GM21390 (cell line): ENCODE measurements around the gene FGF5.
"Not testable (repeated sequence)": the region's sequence is repeated elsewhere in the genome, so short reads cannot be mapped to it uniquely, and the experiment has no call there.

Experiments used
- ATAC-seq: cut with Tn5 transposase; IDR thresholded peaks from one replicate; pipeline ENCODE4 v1.9.1; 2021; ENCODE audit not compliant: unreplicated experiment

FGF5 gene, protein sequence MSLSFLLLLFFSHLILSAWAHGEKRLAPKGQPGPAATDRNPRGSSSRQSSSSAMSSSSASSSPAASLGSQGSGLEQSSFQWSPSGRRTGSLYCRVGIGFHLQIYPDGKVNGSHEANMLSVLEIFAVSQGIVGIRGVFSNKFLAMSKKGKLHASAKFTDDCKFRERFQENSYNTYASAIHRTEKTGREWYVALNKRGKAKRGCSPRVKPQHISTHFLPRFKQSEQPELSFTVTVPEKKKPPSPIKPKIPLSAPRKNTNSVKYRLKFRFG

DNA sequence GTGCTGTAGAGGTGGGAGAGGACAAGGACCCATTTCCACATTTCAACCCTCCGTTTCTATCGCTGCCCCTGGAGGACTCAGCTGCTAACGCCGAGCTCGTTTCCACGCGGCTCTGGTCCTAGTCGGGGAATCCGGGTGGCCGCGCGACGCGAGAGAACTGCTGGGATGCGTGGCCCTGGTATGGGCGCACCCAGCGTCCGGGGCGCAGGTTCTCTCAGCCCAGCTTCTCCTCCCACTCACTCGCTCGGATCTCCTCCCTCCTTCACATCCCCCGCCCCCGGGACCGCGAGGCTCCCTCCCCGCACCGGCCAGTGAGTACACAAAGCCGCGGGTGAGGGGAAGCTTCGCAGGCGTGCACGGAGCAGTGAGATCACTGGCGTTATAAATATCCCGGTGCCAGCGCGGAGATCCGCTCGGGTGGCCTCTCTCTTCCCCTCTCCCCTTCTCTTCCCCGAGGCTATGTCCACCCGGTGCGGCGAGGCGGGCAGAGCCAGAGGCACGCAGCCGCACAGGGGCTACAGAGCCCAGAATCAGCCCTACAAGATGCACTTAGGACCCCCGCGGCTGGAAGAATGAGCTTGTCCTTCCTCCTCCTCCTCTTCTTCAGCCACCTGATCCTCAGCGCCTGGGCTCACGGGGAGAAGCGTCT, at the start of gene FGF5:
FGF5 (plus strand) TSS at position 412 of the 649 bp plus-strand sequence; CDS start at position 573, 161 bp downstream.
- no peak for ATAC-seq

DNA sequence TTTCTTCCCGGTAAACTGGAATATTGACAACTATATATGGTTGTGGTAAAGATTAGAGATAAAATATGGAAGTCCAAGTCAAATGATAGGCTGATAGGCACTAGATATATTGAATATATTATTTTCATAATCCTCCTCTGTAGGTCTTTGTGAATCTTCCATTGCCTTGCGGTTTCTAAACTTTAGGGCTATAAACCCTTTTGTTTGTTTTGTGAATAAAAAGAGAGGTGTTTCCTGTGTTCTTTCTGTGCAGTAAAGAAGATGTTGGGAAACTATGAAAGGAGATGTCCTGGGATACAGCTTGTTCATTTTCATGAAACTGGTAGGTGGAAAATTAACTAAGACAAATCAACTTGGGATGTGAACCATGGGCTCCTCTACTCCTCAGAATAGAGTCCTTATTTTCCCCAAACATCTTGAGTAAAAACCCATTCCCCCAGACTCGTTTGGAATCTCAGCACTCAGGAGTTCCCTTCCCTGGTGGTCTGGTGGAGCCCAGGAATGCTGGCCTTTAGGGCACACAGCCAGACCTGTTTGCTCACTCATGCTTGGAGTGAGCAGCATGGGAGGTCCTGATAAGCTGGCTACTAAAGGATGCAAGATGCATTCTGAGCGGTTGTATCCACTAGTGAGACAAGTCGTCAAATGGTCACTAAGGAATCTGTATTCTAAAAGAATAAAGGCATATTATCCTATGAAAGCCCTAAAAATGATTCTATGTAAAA, 47.0 kb upstream of the FGF5 start:
- no peak for ATAC-seq

DNA sequence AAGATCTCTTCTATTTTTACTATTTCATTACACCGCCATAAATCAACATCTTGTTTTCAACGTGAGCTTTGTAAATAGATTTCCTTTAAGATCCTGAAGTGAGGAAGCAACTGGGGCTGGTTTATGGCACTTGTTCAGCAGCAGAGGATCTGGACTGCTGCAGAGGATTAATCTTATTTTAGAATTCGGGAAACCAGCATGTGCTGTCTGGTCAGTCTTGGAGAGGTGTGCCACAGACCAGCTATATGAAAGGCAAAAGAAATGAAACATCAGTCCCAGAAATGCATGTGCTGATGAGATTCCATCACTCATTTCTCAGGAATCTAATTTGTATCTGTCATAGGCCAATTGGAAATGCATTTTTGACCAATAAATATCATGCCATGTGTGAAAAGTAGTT, 45.8 kb upstream of the FGF5 start:
- ATAC-seq = no peak

DNA sequence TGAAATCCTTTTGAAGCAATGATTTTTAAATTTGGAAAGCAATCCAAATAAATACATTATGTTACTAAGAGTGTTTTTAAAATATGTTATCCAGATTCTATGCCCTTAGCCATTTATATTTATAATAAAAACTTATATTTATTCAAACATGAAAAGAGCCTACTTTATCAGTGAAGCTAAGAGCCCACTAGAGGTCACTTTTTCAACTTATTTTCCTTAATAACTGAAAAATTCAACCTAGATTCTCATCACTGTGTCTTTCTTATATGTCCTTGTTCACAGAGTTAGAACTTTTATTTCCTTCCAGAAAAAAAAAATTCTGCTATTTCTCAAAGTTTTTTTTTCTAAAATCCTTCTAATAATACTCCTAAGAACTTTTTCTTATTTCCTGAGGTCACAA, 45.3 kb upstream of the FGF5 start:
- no peak for ATAC-seq

DNA sequence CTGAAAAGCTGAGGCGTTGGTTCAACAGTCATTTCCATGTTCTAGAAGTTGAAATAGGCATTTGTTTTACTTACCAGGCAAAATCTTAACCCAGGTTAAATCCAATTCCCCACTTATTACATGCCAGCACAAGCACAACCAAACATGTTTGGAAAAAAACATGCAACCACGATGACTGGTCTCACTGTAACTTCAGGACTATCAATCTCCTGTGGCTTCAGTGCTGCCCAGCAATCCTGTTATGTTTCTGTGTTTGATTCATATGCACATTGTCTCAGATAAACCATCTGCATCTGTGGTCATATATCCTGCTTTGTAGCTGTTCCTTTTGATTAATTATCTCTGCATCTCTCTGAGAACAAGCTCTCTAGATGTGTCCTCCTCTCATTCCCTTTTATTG, 40.9 kb upstream of the FGF5 start:
- no peak for ATAC-seq

DNA sequence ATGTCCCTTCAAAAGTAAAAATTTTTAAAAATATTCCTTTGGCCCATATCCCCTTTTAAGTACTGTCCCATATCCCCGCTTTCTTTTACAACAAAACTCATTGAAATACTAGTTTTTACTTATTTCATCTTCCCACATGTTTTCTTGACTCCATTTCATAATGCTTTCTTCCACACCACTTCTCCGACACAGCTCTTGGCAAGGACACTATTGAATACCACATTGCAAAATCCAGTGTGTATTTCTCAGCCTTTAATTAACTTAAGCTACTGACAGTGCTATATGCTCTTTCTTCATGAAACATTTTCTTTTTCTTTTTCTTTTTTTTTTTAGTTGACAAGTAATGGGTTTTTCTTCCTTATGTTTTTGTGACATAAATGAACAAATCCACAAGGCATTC, 40.4 kb upstream of the FGF5 start:
- no peak for ATAC-seq

DNA sequence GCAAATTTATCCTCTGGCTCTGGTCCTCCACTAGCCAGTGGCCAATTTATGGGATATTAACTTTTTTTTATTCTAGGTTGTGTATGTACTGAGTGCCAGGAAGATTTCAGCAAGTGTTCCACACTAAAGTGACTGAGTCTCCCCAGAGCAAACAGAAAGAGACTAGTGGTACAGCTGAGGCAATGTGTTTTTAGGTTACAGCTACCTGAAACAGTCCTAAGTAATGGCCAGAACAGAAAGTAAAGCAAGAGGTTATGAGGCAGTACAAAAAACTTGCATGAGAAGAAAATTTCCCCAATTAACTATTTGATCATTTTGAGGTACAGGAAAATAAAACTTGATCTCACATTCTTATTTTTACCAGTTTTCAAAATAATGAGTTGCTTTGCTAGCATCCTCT, 38.0 kb upstream of the FGF5 start:
- ATAC-seq = peak; percentile 45

DNA sequence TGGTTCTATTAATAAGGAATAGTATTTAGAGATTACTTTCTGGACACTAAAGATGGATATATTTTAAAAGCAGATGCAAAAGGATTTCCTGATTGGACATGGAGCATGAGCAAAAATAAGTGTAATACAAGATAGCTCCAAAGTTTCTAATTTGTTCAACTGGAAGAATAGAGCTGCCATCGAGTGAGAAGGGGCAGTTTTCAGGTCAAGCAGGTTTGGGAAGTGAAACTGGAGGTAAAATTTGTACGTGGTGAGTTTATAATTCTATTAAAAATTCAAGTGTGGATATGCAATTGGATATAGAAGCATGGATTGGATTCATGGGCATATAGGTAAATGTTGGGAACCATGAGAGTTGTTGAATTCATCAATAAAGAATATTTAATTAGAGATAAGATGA, 37.3 kb upstream of the FGF5 start:
- no peak for ATAC-seq

DNA sequence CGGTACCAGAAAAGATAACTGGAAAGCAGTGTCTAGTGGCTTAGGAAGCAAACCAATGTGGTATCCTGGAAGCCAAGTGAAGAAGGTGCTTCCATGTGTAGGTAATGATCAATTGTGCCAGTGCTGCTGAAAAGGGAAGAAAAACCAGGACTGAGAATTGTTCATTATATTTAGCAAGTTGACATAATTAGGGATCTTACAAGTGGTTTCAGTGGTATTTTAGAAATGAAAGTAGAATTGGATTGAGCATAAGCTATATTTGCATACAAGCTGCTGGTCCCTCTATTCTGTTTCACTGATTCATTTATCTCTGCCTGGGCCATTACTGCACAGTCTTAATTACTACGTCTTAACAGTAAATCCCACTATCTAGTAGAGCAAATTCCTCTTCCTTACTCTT, 36.9 kb upstream of the FGF5 start:
- peak; percentile 82 for ATAC-seq

DNA sequence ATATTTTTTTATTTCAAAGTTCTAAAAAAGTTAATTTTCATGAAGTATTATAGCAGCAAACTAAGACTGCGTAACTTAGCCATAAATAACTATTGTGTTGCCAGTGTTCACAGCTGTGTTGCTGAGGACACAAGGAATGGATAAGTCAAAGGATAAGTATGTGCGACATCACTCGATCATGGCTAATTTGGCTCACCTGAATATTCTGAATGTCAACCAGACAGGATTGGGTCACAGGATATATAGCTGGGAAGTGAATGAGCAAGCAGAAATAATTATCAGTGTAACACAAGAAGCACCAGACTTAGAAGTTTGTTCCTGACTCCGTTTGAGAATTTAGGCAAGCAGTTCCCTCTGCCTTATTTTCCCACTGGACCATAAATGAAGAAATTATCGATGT, 35.3 kb upstream of the FGF5 start:
- ATAC-seq = no peak

DNA sequence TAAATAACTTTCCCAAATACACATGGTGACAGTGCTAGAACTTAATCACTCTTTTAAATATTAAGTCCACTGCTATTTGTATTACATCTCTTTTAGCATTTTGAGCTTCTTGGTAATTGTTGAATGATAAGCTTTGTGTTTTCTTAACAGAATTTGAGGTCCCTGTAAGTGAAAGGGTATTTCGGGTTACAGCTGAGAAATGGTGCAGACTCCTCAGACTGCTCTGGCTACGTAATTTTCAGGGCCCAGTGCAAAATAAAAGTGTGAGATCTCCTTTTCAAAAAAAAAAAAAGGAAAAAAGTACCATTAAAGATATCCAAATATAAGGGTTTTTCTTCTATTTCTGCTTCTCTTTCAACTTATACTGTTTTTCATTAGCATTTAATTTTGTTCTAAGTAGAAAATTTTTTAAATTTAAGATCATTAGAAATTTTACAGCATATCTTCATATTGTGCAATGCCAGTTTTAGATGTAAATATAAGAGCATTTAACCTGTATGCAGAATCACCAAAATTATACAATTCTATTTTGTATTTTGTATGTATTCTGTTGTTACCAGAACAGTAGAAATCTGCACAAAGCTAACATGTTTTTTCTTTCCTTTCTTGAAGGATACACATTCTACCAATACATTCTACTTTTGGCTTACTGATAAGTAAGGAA, 33.6 kb upstream of the FGF5 start:
- ATAC-seq = no peak

DNA sequence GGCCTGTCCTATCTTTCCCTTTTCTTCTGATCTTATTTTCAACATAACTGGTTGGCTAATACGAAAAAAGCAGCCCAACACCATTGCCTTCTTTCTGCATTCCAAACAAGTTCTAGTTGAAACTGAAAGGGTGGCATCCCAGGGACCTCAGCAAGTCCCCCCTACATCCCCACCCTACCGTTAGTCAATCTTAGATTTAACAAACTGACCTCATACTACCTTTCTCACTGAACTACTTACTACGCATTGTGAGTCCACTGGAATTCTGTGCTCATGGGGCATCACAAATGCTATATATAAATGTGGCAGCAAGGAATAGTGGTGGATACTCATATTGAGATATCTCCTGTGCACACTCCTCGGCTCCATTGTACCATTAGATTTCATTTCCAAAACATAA, 33.1 kb upstream of the FGF5 start:
- no peak for ATAC-seq

DNA sequence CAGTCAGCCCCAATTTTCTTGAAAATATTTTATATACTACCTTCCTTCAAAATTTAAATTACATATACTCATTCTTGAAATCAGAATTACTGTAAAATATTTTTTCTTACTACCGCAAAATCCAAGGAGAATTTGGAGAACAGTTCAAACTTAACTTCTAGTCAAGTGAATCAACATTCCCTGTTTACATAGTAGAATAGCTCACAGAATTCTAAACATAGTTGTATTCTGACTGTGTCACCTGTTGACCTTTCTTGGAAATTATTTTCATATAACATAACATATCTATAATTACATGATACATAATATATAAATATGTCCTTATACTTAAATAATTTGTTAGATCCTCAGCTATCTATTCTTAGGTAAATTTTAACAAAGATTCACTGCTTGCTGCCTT, 31.0 kb upstream of the FGF5 start:
- ATAC-seq = no peak

DNA sequence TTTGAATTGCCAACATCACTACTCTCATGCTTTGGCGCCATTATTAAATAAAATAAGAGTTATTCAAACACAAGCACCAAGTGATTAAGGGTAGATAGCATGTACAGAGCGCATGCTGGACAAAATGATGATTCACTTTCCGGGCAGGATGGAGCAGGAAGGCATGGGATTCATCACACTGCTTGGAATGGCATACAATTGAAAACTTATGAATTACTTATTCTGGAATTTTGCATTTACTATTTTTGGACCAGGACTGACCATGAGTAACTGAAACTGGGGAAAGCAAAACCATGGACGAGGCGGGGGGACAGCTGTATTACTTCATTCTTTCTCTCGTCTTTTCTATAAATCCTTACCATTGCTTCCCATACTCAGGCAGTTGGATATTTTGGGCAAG, 28.5 kb upstream of the FGF5 start:
- no peak for ATAC-seq

DNA sequence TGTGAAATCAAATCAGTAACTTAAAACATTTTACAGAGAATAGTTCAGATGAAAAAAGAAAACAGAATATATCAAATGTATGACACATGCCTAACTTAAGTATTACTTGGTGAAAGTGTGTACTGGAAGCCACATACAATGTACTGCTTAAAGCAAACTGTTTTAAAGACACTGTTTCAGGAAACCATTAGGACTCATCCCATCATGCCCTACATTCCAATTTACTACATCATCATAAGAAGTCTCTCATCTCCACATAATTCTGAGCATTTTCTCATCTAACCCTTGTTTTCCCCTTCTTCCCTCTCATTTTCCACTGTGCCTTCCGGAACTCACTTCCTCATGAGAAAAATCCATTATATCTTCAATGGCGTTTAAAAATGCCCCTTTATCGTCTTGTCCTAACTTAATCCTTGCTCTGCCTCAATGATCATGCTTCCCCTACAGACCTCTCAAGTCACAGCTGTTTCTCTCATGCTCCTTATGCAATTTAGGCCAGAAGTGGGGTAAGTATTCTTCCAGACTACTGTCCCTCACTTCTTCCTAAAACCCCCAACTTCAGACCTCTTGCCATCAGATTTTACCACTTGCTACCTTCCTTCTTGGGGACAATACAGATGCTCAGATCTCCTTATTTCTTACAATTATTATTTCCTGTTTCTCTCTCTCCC, 26.8 kb upstream of the FGF5 start:
- ATAC-seq = no peak

DNA sequence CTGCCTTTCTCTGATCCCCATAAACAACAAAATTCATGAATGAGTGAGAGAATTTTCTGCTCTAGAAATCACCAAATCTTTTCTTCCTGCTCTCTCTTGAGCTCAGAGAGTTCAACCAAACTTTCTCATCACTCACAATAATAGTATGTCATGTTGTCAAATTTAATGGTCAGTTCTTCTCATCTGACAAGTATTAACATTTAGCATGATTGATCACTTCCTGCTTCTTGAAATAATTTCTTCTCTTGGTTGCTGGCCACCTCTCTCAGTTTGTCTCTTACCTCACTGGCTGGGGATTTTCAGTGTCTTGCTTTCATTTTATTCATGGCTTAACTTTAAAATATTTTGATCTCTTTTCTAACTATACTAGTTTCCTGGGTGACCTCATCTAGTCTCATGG, 25.5 kb upstream of the FGF5 start:
- ATAC-seq = no peak

DNA sequence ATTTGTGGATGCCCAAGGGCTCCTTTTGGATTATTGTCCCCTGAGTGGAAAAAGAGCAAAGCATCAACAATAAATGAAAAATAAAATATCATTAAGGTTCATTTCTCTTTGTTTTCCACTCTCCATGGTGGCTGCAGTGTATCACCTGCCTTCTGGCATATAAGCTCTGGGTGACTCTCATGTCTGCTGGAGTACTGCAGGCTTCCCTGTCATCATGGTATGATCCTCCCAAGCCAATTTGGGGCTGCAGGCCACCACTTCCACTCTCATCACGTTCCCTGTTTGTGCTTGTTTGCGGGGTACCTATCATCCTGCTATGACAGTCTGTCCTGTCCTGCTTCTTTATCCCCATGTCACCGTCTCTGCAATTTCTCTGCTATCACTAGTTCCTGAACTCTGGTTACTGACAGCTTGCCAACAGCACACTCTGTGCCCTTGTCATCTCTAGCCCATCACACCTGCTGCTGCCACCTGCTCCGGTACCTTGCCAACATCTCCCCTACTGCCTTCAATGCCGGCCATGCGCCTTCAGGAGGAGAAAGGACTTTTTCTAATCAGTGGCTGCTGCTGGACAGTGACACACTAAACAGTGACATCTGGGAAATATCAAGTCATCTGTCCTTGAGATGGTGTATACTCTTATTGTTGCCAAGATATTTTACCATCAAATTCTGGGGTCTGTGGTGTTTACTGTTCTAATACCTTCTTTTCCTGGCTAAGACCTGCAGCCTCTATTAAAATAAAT, 23.0 kb upstream of the FGF5 start:
- no peak for ATAC-seq

DNA sequence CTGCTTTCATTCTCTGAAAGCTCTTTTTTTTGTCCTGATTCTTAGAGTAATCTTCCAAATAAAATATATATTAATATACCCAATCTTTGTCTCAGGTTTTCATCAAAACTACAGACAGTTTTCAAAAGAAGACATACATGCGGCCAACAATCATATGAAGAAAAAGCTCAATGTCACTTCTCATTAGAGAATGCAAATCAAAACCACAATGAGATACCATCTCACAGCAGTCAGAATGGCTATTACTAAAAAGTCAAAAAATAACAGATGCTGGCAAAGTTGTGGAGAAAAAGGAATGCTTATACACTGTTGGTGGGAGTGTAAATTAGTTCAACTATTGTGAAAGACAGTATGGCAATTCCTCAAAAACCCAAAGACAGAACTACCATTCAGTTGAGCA, 19.0 kb upstream of the FGF5 start:
- not testable (repeated sequence) for ATAC-seq

DNA sequence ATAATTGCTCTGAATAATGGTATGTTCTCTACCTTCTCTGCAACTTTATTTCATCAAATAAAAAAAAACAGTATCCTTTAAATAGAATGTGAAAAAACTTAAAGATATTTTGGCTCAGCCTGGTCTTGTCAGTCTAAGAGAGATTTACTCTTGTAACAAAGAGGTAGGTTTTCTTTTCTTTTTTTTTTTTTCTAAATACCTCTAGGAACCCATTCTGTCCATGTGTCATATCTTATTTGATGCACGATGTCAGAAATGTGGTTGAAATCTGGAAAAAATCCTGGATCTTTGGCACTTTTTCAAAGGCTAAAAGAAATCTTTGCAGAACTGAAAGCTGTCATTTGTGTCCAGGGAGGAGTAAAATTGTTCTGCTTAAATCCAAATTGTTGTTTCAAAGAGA, 17.3 kb upstream of the FGF5 start:
- no peak for ATAC-seq

DNA sequence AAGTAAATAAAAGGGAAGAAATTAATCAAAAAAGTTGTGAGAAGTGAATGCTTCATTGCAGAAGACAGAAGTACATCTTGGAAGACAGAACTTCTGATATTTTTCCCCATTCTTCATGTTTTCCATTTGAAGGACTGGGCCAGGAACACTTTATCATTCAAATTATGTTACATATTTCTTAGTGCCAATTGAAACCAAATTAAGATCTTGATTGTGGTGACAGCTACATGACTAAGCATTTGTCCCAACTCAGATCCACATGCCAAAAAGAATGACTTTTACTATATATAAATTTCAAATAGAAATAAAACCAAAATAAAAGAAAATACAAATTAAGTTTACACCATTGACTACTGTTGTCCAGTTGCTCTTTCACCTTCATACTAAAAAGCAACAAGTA, 14.0 kb upstream of the FGF5 start:
- no peak for ATAC-seq

DNA sequence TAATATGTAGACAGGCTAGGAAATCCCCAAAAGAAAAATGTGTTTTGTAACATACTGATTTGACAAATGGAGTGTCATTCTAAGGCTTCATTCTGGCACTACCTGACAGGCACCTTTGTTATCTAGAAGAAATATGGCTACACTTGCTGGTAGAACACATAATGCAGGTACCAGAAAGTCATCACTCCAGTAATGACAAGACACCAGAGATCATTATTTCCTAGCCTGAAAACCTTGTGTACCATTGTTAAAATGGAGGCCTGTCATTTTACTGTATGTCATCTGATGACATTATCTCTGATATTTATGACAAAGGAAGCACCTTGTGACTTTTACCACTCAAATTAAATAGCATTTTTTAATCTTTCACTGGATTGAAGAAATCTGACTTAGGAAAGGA, 13.5 kb upstream of the FGF5 start:
- no peak for ATAC-seq
